IMR-90 (cell line): ENCODE measurements around the gene TRPC3. TPM values are rescaled to one million over a fixed set of nuclear protein-coding genes. Genes with fewer than 3 reads are reported as not detected.

Experiments
- ATAC-seq: fragments of 200-7000 bp; cut with Tn5 transposase; 2 replicates; pipeline ENCODE4 v1.9.1; 2020; ENCODE audit warnings: low read depth, mild to moderate bottlenecking, moderate library complexity
- BruUV-seq: library from RNA; stranded (reverse); fragments of 400-500 nt; replicated peaks from 2 replicates; lab custom pipeline; 2021; lab: Mats Ljungman, UMichigan
- CTCF ChIA-PET: fragments of 300-600 bp; formaldehyde crosslinking; extraction: SDS; loops from one replicate; lab custom pipeline; 2021; ENCODE audit warnings: antibody characterized with exemption; lab: Yijun Ruan, JAX
- POLR2A ChIA-PET: fragments of 300-600 bp; sonication (Branson Sonifier 250); formaldehyde crosslinking; loops from one replicate; lab custom pipeline; 2022; ENCODE audit warnings: antibody characterized with exemption; ENCODE audit not compliant: unreplicated experiment; lab: Charles Lee
- DNase-seq: peaks from one replicate; pipeline ENCODE4 v3.0.0; 2013
- H2AFZ ChIP-seq: replicated peaks from 2 replicates; pipeline ENCODE3; 2013; ENCODE audit warnings: low read length, mild to moderate bottlenecking; ENCODE audit not compliant: poor library complexity
- H2AK5ac ChIP-seq: 2 replicates; pipeline ENCODE4 v1.6.1; 2013; ENCODE audit warnings: low read depth, low read length, inconsistent platforms
- H2AK9ac ChIP-seq: replicated peaks from 2 replicates; pipeline ENCODE3; 2013; ENCODE audit warnings: mild to moderate bottlenecking, low read depth, low read length, moderate library complexity; ENCODE audit not compliant: poor library complexity
- H2BK120ac ChIP-seq: 2 replicates; pipeline ENCODE4 v1.6.1; 2013; ENCODE audit warnings: low read depth, low read length, inconsistent platforms
- H2BK15ac ChIP-seq: 3 replicates; pipeline ENCODE4 v1.6.1; 2013; ENCODE audit warnings: low read depth, low read length, inconsistent platforms
- H2BK20ac ChIP-seq: 2 replicates; pipeline ENCODE4 v1.6.1; 2013; ENCODE audit warnings: low read depth, mild to moderate bottlenecking, inconsistent platforms, low read length, moderate library complexity
- H2BK5ac ChIP-seq: 2 replicates; pipeline ENCODE4 v1.6.1; 2013; ENCODE audit warnings: mild to moderate bottlenecking, low read depth, low read length, inconsistent platforms; ENCODE audit not compliant: poor library complexity, severe bottlenecking
- H3K14ac ChIP-seq: replicated peaks from 2 replicates; pipeline ENCODE4 v1.6.1; 2013; ENCODE audit warnings: low read depth, low read length, inconsistent platforms
- H3K18ac ChIP-seq: 2 replicates; pipeline ENCODE4 v1.6.1; 2013; ENCODE audit warnings: low read depth, low read length, control low read depth
- H3K23ac ChIP-seq: 2 replicates; pipeline ENCODE4 v1.6.1; 2013; ENCODE audit warnings: low read depth, low read length, inconsistent platforms
- H3K27ac ChIP-seq: 2 replicates; pipeline ENCODE4 v1.5.1; 2013; ENCODE audit warnings: mild to moderate bottlenecking, control low read depth, low read length; ENCODE audit not compliant: insufficient read depth
- H3K27me3 ChIP-seq: 2 replicates; pipeline ENCODE4 v1.6.1; 2013; ENCODE audit warnings: low read length; ENCODE audit not compliant: control insufficient read depth, insufficient read depth
- H3K36me3 ChIP-seq: 2 replicates; pipeline ENCODE4 v1.6.1; 2013; ENCODE audit warnings: low read length, mixed read lengths; ENCODE audit not compliant: control insufficient read depth, insufficient read depth
- H3K4ac ChIP-seq: 2 replicates; pipeline ENCODE4 v1.6.1; 2013; ENCODE audit warnings: low read depth, low read length, inconsistent platforms
- H3K4me1 ChIP-seq: 2 replicates; pipeline ENCODE4 v1.6.1; 2013; ENCODE audit warnings: low read length, mixed read lengths; ENCODE audit not compliant: control insufficient read depth, insufficient read depth
- H3K4me2 ChIP-seq: 2 replicates; pipeline ENCODE4 v1.6.1; 2013; ENCODE audit warnings: low read depth, mild to moderate bottlenecking, control low read depth, low read length, moderate library complexity
- H3K4me3 ChIP-seq: 2 replicates; pipeline ENCODE4 v1.5.1; 2013; ENCODE audit warnings: low read depth, mild to moderate bottlenecking, control low read depth, low read length, moderate library complexity; ENCODE audit not compliant: insufficient read depth
- H3K56ac ChIP-seq: 2 replicates; pipeline ENCODE4 v1.6.1; 2013; ENCODE audit warnings: low read length, inconsistent platforms; ENCODE audit not compliant: insufficient read depth; ENCODE audit errors: extremely low read depth
- H3K79me1 ChIP-seq, 2 experiments: 2 replicates each; pipeline ENCODE4 v1.6.1; 2013; ENCODE audit warnings: low read length in 2 of 2, inconsistent platforms in 1 of 2, low read depth in 1 of 2
- H3K9ac ChIP-seq: 2 replicates; pipeline ENCODE4 v1.6.1; 2013; ENCODE audit warnings: low read depth, low read length, control low read depth
- H3K9me1 ChIP-seq: 2 replicates; pipeline ENCODE4 v1.6.1; 2013; ENCODE audit warnings: low read length, inconsistent platforms; ENCODE audit not compliant: insufficient read depth
- H3K9me3 ChIP-seq: 2 replicates; pipeline ENCODE4 v1.6.1; 2013; ENCODE audit warnings: low read length; ENCODE audit not compliant: control insufficient read depth, insufficient read depth
- H4K20me1 ChIP-seq: 2 replicates; pipeline ENCODE4 v1.6.1; 2013; ENCODE audit warnings: low read length, inconsistent platforms; ENCODE audit not compliant: insufficient read depth
- H4K5ac ChIP-seq: 2 replicates; pipeline ENCODE4 v1.6.1; 2013; ENCODE audit warnings: mild to moderate bottlenecking, low read depth, low read length, control low read depth
- H4K8ac ChIP-seq, 2 experiments: 2 replicates each; pipeline ENCODE4 v1.6.1; 2013; ENCODE audit warnings: low read depth in 2 of 2, low read length in 2 of 2, control low read depth in 1 of 2, inconsistent platforms in 1 of 2
- H4K91ac ChIP-seq: 2 replicates; pipeline ENCODE4 v1.6.1; 2013; ENCODE audit warnings: low read depth, low read length, inconsistent platforms; ENCODE audit not compliant: insufficient read depth
- BHLHE40 ChIP-seq: fragments of 150-350 bp; IDR thresholded peaks from 2 replicates; pipeline ENCODE4 v1.6.1; 2016; ENCODE audit warnings: mild to moderate bottlenecking, low read depth, low read length
- CEBPB ChIP-seq: IDR thresholded peaks from 2 replicates; pipeline ENCODE4 v1.6.1; 2012; ENCODE audit warnings: low read depth, low read length, improper control_type of control experiment
- CHD1 ChIP-seq: IDR thresholded peaks from 2 replicates; pipeline ENCODE4 v1.6.1; 2012; ENCODE audit warnings: low read depth, low read length, improper control_type of control experiment
- CTCF ChIP-seq: conservative IDR thresholded peaks from 2 replicates; pipeline ENCODE4 v1.5.1; 2012; ENCODE audit warnings: mild to moderate bottlenecking, low read depth, low read length, improper control_type of control experiment
- ELK1 ChIP-seq: fragments of 150-350 bp; IDR thresholded peaks from 2 replicates; pipeline ENCODE4 v1.6.1; 2016; ENCODE audit warnings: low read depth, mild to moderate bottlenecking, low read length, moderate library complexity, borderline replicate concordance
- FOS ChIP-seq: fragments of 150-350 bp; IDR thresholded peaks from 2 replicates; pipeline ENCODE4 v1.6.1; 2016; ENCODE audit warnings: low read depth, low read length
- MAFK ChIP-seq: IDR thresholded peaks from 2 replicates; pipeline ENCODE4 v1.6.1; 2012; ENCODE audit warnings: low read depth, low read length, improper control_type of control experiment
- MAZ ChIP-seq: IDR thresholded peaks from 2 replicates; pipeline ENCODE4 v1.6.1; 2012; ENCODE audit warnings: low read depth, mild to moderate bottlenecking, low read length, improper control_type of control experiment, moderate library complexity, borderline replicate concordance
- MXI1 ChIP-seq: IDR thresholded peaks from 2 replicates; pipeline ENCODE4 v1.6.1; 2012; ENCODE audit warnings: low read depth, mild to moderate bottlenecking, low read length, moderate library complexity, borderline replicate concordance
- NFE2L2 ChIP-seq: fragments of 150-350 bp; IDR thresholded peaks from 2 replicates; pipeline ENCODE4 v1.6.1; 2016; ENCODE audit warnings: low read depth, mild to moderate bottlenecking, low read length
- POLR2A ChIP-seq: IDR thresholded peaks from 2 replicates; pipeline ENCODE4 v1.6.1; 2012; ENCODE audit warnings: mild to moderate bottlenecking, low read depth, low read length
- RAD21 ChIP-seq: IDR thresholded peaks from 2 replicates; pipeline ENCODE4 v1.6.1; 2012; ENCODE audit warnings: low read length, improper control_type of control experiment
- RCOR1 ChIP-seq: IDR thresholded peaks from 2 replicates; pipeline ENCODE4 v1.6.1; 2012; ENCODE audit warnings: mild to moderate bottlenecking, low read length, improper control_type of control experiment; ENCODE audit not compliant: insufficient replicate concordance
- RFX5 ChIP-seq: IDR thresholded peaks from 2 replicates; pipeline ENCODE4 v1.8.0; 2012; ENCODE audit warnings: low read depth, mild to moderate bottlenecking, low read length, moderate library complexity
- SMC3 ChIP-seq: fragments of 150-350 bp; IDR thresholded peaks from 2 replicates; pipeline ENCODE4 v1.6.1; 2016; ENCODE audit warnings: low read depth, mild to moderate bottlenecking, antibody characterized with exemption, low read length, moderate library complexity
- dilution Hi-C: fragments of 300-500 bp; cut with HindIII; formaldehyde crosslinking; loops from one replicate; pipeline ENCODE4 v1.14.3; 2018; ENCODE audit warnings: low sequenced_read_pairs; ENCODE audit not compliant: unreplicated experiment
- in situ Hi-C: fragments of 300-500 bp; cut with MboI; formaldehyde crosslinking; loops from 3 replicates; pipeline ENCODE4 v1.14.3; 2019; ENCODE audit warnings: low sequenced_read_pairs, inconsistent platforms, mixed read lengths
- intact Hi-C: fragments of 100-400 bp; cut with micrococcal nuclease; formaldehyde crosslinking; loops from 2 replicates; pipeline ENCODE4 v1.10.0; 2022
- polyA plus RNA-seq, 3 experiments: library from polyadenylated mRNA; depleted of rRNA; stranded (reverse); fragments of >200 nt; gene quantifications; 2 replicates each; pipeline ENCODE4 v1.2.3, GENCODE V29; 2012; ENCODE audit warnings: low replicate concordance in 1 of 3
- total RNA-seq: library from RNA; depleted of rRNA; stranded (reverse); fragments of >200 nt; gene quantifications from 2 replicates; pipeline ENCODE4 v1.2.3, GENCODE V29; 2012
- TF ChIP-seq, protein P1 (sequence below): fragments of 150-350 bp; IDR thresholded peaks from 2 replicates; pipeline ENCODE4 v1.6.1; 2017; ENCODE audit warnings: mild to moderate bottlenecking, antibody characterized with exemption, low read length, low read depth

Gene TRPC3
- total and polyA plus RNA-seq, 2 of the 4 experiments (the other 2 are of a cell fraction): 1.1 to 2.7 TPM

GRCh38 chr4:121879135-121879534, 72.7 kb downstream of the TRPC3 start:
- Histone ChIP-seq H3K4ac (no peak overlapping the region), H3K9me1 (peaks cover 4% of the 10 kb centered on the region; the same call in 1 of the 2 replicates), H3K14ac (no peak overlapping the region), H2BK15ac (no peak overlapping the region), H3K27me3 (no peaks in the 10 kb centered on the region), H3K79me1 (no peaks in the 10 kb centered on the region), H4K5ac (no peak overlapping the region), H3K9me3 (no peaks in the 10 kb centered on the region), H3K56ac (no peak overlapping the region), H4K91ac (no peak overlapping the region), H3K18ac (no peak overlapping the region), H4K20me1 (no peaks in the 10 kb centered on the region), H3K4me1 (no peaks in the 10 kb centered on the region), H3K27ac (no peak overlapping the region), H2BK120ac (no peak overlapping the region), H3K23ac (no peak overlapping the region), H2AFZ (no peak overlapping the region), H2BK20ac (no peak overlapping the region), H3K36me3 (no peaks in the 10 kb centered on the region), H3K9ac (no peak overlapping the region), H3K4me2 (no peak overlapping the region), H2AK9ac (no peak overlapping the region), H2BK5ac (no peak overlapping the region), H4K8ac (no peak overlapping the region), H2AK5ac (no peak overlapping the region), H3K4me3 (no peak overlapping the region)
- ChIA-PET CTCF (interaction anchor here (1.2 kb wide), 1 partner anchor 21 kb away, joined by 3 read pairs; no protein-coding TSS in a partner anchor), POLR2A (no interaction called here)
- intact Hi-C loops: no loop called here
- TF ChIP-seq FOS (no peak), ELK1 (no peak), MAZ (no peak), CHD1 (no peak), MAFK (no peak), MXI1 (no peak), RCOR1 (no peak), NFE2L2 (no peak), RFX5 (no peak), POLR2A (no peak), CEBPB (no peak), CTCF (no peak), RAD21 (no peak), BHLHE40 (no peak), SMC3 (no peak)
- TF ChIP-seq, protein P1, sequence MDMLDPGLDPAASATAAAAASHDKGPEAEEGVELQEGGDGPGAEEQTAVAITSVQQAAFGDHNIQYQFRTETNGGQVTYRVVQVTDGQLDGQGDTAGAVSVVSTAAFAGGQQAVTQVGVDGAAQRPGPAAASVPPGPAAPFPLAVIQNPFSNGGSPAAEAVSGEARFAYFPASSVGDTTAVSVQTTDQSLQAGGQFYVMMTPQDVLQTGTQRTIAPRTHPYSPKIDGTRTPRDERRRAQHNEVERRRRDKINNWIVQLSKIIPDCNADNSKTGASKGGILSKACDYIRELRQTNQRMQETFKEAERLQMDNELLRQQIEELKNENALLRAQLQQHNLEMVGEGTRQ: no peak
- dilution Hi-C loops: no loop called here
- in situ Hi-C loops: no loop called here
- BruUV-seq: no TSS peak
- no peak for ATAC-seq
- no peak for DNase-seq
